HepG2 (cell line): ENCODE measurements around the gene SPATC1L. TPM values are rescaled to one million over a fixed set of nuclear protein-coding genes. Genes with fewer than 3 reads are reported as not detected.

Experiments
- ATAC-seq: fragments of 200-7000 bp; cut with Tn5 transposase; 3 replicates; pipeline ENCODE4 v1.9.1; 2020; ENCODE audit warnings: mild to moderate bottlenecking, moderate library complexity
- BruUV-seq: library from RNA; stranded (reverse); fragments of 400-500 nt; replicated peaks from 2 replicates; lab custom pipeline; 2021; lab: Mats Ljungman, UMichigan
- CTCF ChIA-PET: fragments of 300-600 bp; formaldehyde crosslinking; extraction: SDS; loops from one replicate; lab custom pipeline; 2021; ENCODE audit warnings: low total read pairs, inconsistent platforms, low intra/inter-chr PET ratio; lab: Yijun Ruan, JAX
- POLR2A ChIA-PET: fragments of 350-600 bp; sonication (Branson Sonifier 250); formaldehyde crosslinking; loops from one replicate; lab custom pipeline; 2020; ENCODE audit warnings: antibody characterized with exemption, inconsistent platforms; lab: Yijun Ruan, JAX
- DNase-seq: peaks from one replicate; pipeline ENCODE4 v3.0.0-alpha.2; 2015; ENCODE audit warnings: low spot score
- FAIRE-seq: peaks from 3 replicates; lab custom pipeline; 2011; peaks lifted over from hg19 to GRCh38; lab: Jason Lieb, UNC
- H2AFZ ChIP-seq: one replicate; pipeline ENCODE4 v1.6.1; 2011; ENCODE audit warnings: low read length, inconsistent platforms
- H3K27ac ChIP-seq: fragments of 300-600 bp; 3 replicates; pipeline ENCODE4 v1.8.0; 2011; ENCODE audit warnings: mixed run types, mild to moderate bottlenecking, mixed read lengths, low read length, inconsistent platforms; ENCODE audit not compliant: insufficient read depth; ENCODE audit errors: extremely low read length
- H3K27me3 ChIP-seq, 2 experiments: fragments of 200-600 bp in 1 of 2; 2 replicates in 1 of 2; 3 replicates in 1 of 2; pipeline versions ENCODE4 v1.6.0 to v1.8.0; 2011; ENCODE audit warnings: low read length in 2 of 2, mild to moderate bottlenecking in 2 of 2, moderate library complexity in 2 of 2, inconsistent platforms in 1 of 2; ENCODE audit not compliant: insufficient read depth in 2 of 2, control insufficient read depth in 1 of 2
- H3K36me3 ChIP-seq, 2 experiments: fragments of 200-600 bp in 1 of 2; replicated peaks in 1 of 2; 2 replicates in 1 of 2; 3 replicates in 1 of 2; pipeline versions ENCODE4 v1.5.1 to v1.8.0; 2011; ENCODE audit warnings: low read length in 2 of 2, inconsistent platforms in 1 of 2; ENCODE audit not compliant: insufficient read depth in 2 of 2, control insufficient read depth in 1 of 2
- H3K4me1 ChIP-seq: 2 replicates; pipeline ENCODE4 v1.5.1; 2012; ENCODE audit warnings: low read length, inconsistent platforms; ENCODE audit not compliant: insufficient read depth
- H3K4me2 ChIP-seq: 2 replicates; pipeline ENCODE4 v1.6.0; 2011; ENCODE audit warnings: low read depth, low read length, inconsistent platforms
- H3K4me3 ChIP-seq, 3 experiments: fragments of 200-600 bp in 1 of 3; sonication (generic), shearing (Covaris generic) in 1 of 3; replicated peaks in 1 of 3; 2 replicates each; pipeline ENCODE4 v1.5.1; 2011 to 2016; ENCODE audit warnings: low read length in 3 of 3, inconsistent platforms in 2 of 3, low read depth in 2 of 3, mild to moderate bottlenecking in 2 of 3, control low read depth in 1 of 3, mixed read lengths in 1 of 3; ENCODE audit not compliant: insufficient read depth in 1 of 3
- H3K79me2 ChIP-seq: one replicate; pipeline ENCODE4 v1.6.1; 2011; ENCODE audit warnings: low read length, inconsistent platforms; ENCODE audit not compliant: insufficient read depth
- H3K9ac ChIP-seq: 2 replicates; pipeline ENCODE4 v1.6.0; 2011; ENCODE audit warnings: mild to moderate bottlenecking, low read depth, low read length, inconsistent platforms; ENCODE audit not compliant: insufficient read depth
- H3K9me3 ChIP-seq: 2 replicates; pipeline ENCODE4 v1.5.1; 2012; ENCODE audit warnings: mild to moderate bottlenecking, low read length
- H4K20me1 ChIP-seq: 2 replicates; pipeline ENCODE4 v1.6.0; 2011; ENCODE audit warnings: inconsistent platforms, mild to moderate bottlenecking, low read length, moderate library complexity; ENCODE audit not compliant: insufficient read depth
- AGO2 ChIP-seq: fragments of 200-400 bp; formaldehyde crosslinking; optimal IDR thresholded peaks from 2 replicates; pipeline ENCODE3; 2017; ENCODE audit warnings: mild to moderate bottlenecking, low read depth, low read length, moderate library complexity
- DMAP1 ChIP-seq: IDR thresholded peaks from 2 replicates; pipeline ENCODE4 v1.6.1; 2016
- PAF1 ChIP-seq: IDR thresholded peaks from 2 replicates; pipeline ENCODE4 v1.6.1; 2016; ENCODE audit warnings: missing genetic modification reagents, missing compliant biosample characterization
- WIZ ChIP-seq: sonication (generic); formaldehyde crosslinking; IDR thresholded peaks from 2 replicates; pipeline ENCODE4 v1.5.1; 2020; ENCODE audit warnings: mild to moderate bottlenecking, missing genetic modification reagents
- ZNF142 ChIP-seq: sonication (generic); formaldehyde crosslinking; IDR thresholded peaks from 2 replicates; pipeline ENCODE4 v1.4.0; 2020; ENCODE audit warnings: missing genetic modification reagents
- ZNF512 ChIP-seq: sonication (generic); formaldehyde crosslinking; IDR thresholded peaks from 2 replicates; pipeline ENCODE4 v1.4.0; 2020; ENCODE audit warnings: mild to moderate bottlenecking, missing genetic modification reagents
- WGBS: methylation state at CpG from one replicate; pipeline ENCODE4 v1.1.6; 2017; ENCODE audit warnings: low lambda C conversion rate; 5-methylcytosine and 5-hydroxymethylcytosine counted together
- in situ Hi-C: cut with HindIII; loops from 2 replicates; pipeline ENCODE4 v1.10.0; 2017; ENCODE audit warnings: low pct_unique_long_range_greater_than_20kb; ENCODE audit not compliant: extremely low pct_ligation_motif_present
- intact Hi-C: fragments of 100-400 bp; cut with micrococcal nuclease; formaldehyde crosslinking; loops from one replicate; pipeline ENCODE4 v1.10.0; 2022; ENCODE audit not compliant: unreplicated experiment
- polyA plus RNA-seq, 8 experiments: library from polyadenylated mRNA; depleted of rRNA in 3 of 8; stranded (reverse) in 7 of 8; unstranded in 1 of 8; fragments of >200 nt; fragmentation: Illumina TruSeq in 4 of 8; extraction: Trizol in 4 of 8; gene quantifications; 2 replicates each; pipeline versions ENCODE4 v1.2.1 to v1.2.3, GENCODE V29; 2011 to 2016; ENCODE audit warnings: low read depth in 4 of 8, missing spikeins in 1 of 8, mixed read lengths in 1 of 8; ENCODE audit not compliant: insufficient read depth in 1 of 8
- total RNA-seq, 5 experiments: library from RNA; depleted of rRNA; stranded (reverse); fragments of >200 nt; fragmentation: Illumina TruSeq; extraction: Trizol; gene quantifications; 2 replicates each; pipeline ENCODE4 v1.2.3, GENCODE V29; 2016; ENCODE audit warnings: low read depth in 1 of 5

Gene SPATC1L
- total and polyA plus RNA-seq, 2 of the 13 experiments (the other 11 are each of a cell fraction or from before 2014, with no cell fraction given) = 1.4 to 3.3 TPM

GRCh38 chr21:46181436-46181835 is 2.8 kb downstream of the SPATC1L start:
- Histone ChIP-seq H3K9me3 (no peaks in the 10 kb centered on the region), H3K9ac (no peak overlapping the region), H4K20me1 (0 out of 2 replicates have a peak, but pooled peaks cover 2% of the 10 kb centered on the region), H3K4me3 (no peak overlapping the region), H3K4me2 (no peak overlapping the region), H3K4me1 (peaks cover 20% of the 10 kb centered on the region), H3K36me3 (no peaks in the 10 kb centered on the region), H2AFZ (no peak overlapping the region), H3K79me2 (no peaks in the 10 kb centered on the region), H3K27ac (no peak overlapping the region), H3K27me3 (no peaks in the 10 kb centered on the region; a peak in 1 of 5 replicates)
- no peak for FAIRE-seq
- TF ChIP-seq ZNF512 (CRISPR knock-in tag) (no peak), PAF1 (CRISPR knock-in tag) (no peak), DMAP1 (CRISPR knock-in tag) (no peak), WIZ (no peak)
- ChIA-PET POLR2A (no interaction called here), CTCF (no interaction called here)
- peak; percentile 3; the same call in 1 of the 3 replicates for ATAC-seq
- DNase-seq = no peak
- no CpG with 5 or more reads among the region's 19 CpGs for WGBS
- intact Hi-C loops (no loop called here), in situ Hi-C loops (no loop called here)
- no TSS peak for BruUV-seq

GRCh38 chr21:46180778-46181391 is 3.4 kb downstream of the SPATC1L start:
- CTCF ChIA-PET = no interaction called here
- ATAC-seq = no peak
- WGBS = 84% methylated on average over 5 of the region's 26 CpGs

More at GRCh38 chr21:46180778-46181391, 3.4 kb downstream of the SPATC1L start:
- no peak for TF ChIP-seq ZNF142
- TF ChIP-seq AGO2 = peak; percentile 20
- BruUV-seq = no TSS peak
- H3K36me3 ChIP-seq = no peaks in the 10 kb centered on the region
- intact Hi-C loops (no loop called here), in situ Hi-C loops (no loop called here)
- no peaks in the 10 kb centered on the region for H3K9me3 ChIP-seq
- no peak overlapping the region for H3K4me2 ChIP-seq
- no peak overlapping the region for H3K27ac ChIP-seq
- POLR2A ChIA-PET = no interaction called here
- no peak for FAIRE-seq
- no peak overlapping the region for H2AFZ ChIP-seq
- peaks cover 20% of the 10 kb centered on the region for H3K4me1 ChIP-seq
- no peak overlapping the region for H3K4me3 ChIP-seq
- H3K9ac ChIP-seq = no peak overlapping the region
- H3K79me2 ChIP-seq = no peaks in the 10 kb centered on the region
- H3K27me3 ChIP-seq = no peaks in the 10 kb centered on the region; a peak in 1 of 5 replicates
- H4K20me1 ChIP-seq = 0 out of 2 replicates have a peak, but pooled peaks cover 2% of the 10 kb centered on the region
- DNase-seq = no peak
